Mesenchymal stem cell (in vitro differentiated cells and primary cell): Measurements from ENCODE around the gene S100A16.

Experiments
- DNase-seq: peaks from one replicate; pipeline ENCODE4 v3.0.0-alpha.2; 2013
- H2AFZ ChIP-seq: one replicate; pipeline ENCODE4 v1.6.1; 2013; ENCODE audit warnings: low read depth, mild to moderate bottlenecking, control low read depth, inconsistent platforms, low read length, moderate library complexity
- H2AK5ac ChIP-seq: 2 replicates; pipeline ENCODE4 v1.6.1; 2013; ENCODE audit warnings: low read length, moderate library complexity, mild to moderate bottlenecking, inconsistent platforms; ENCODE audit not compliant: severe bottlenecking
- H2BK120ac ChIP-seq: one replicate; pipeline ENCODE4 v1.6.1; 2013; ENCODE audit warnings: low read depth, mild to moderate bottlenecking, inconsistent platforms, low read length, moderate library complexity
- H2BK12ac ChIP-seq, 2 experiments: one replicate each; pipeline ENCODE4 v1.6.1; 2013; ENCODE audit warnings: inconsistent platforms in 2 of 2, low read length in 2 of 2, mild to moderate bottlenecking in 2 of 2, moderate library complexity in 2 of 2, control low read depth in 1 of 2
- H2BK15ac ChIP-seq: one replicate; pipeline ENCODE4 v1.6.1; 2013; ENCODE audit warnings: mild to moderate bottlenecking, low read depth, inconsistent platforms; ENCODE audit not compliant: poor library complexity, severe bottlenecking
- H2BK5ac ChIP-seq: 2 replicates; pipeline ENCODE4 v1.6.1; 2013; ENCODE audit warnings: low read depth, mild to moderate bottlenecking, low read length, control low read depth, inconsistent platforms; ENCODE audit not compliant: poor library complexity, severe bottlenecking
- H3K14ac ChIP-seq, 2 experiments: one replicate each; pipeline ENCODE4 v1.6.1; 2013; ENCODE audit warnings: inconsistent platforms in 2 of 2, low read length in 2 of 2, control low read depth in 1 of 2, mild to moderate bottlenecking in 1 of 2, moderate library complexity in 1 of 2
- H3K18ac ChIP-seq, 2 experiments: one replicate each; pipeline ENCODE4 v1.6.1; 2013; ENCODE audit warnings: inconsistent platforms in 2 of 2, low read length in 2 of 2, control low read depth in 1 of 2, low read depth in 1 of 2, mild to moderate bottlenecking in 1 of 2
- H3K23ac ChIP-seq, 2 experiments: one replicate each; pipeline ENCODE4 v1.6.1; 2013; ENCODE audit warnings: inconsistent platforms in 2 of 2, low read length in 2 of 2, mild to moderate bottlenecking in 2 of 2, moderate library complexity in 2 of 2, control low read depth in 1 of 2
- H3K27ac ChIP-seq: 2 replicates; pipeline ENCODE4 v1.5.1; 2013; ENCODE audit warnings: mild to moderate bottlenecking, moderate library complexity, low read length, control low read depth, inconsistent platforms; ENCODE audit not compliant: poor library complexity, severe bottlenecking
- H3K27me3 ChIP-seq, 2 experiments: 2 replicates each; pipeline versions ENCODE4 v1.6.1 to v1.7.0; 2013; ENCODE audit warnings: low read length in 2 of 2, mild to moderate bottlenecking in 2 of 2, moderate library complexity in 2 of 2, control low read depth in 1 of 2, inconsistent platforms in 1 of 2; ENCODE audit not compliant: control insufficient read depth in 1 of 2, insufficient read depth in 1 of 2
- H3K36me3 ChIP-seq, 2 experiments: 2 replicates each; pipeline versions ENCODE4 v1.6.1 to v1.7.0; 2013; ENCODE audit warnings: low read length in 2 of 2, control low read depth in 1 of 2, inconsistent platforms in 1 of 2, low read depth in 1 of 2, mild to moderate bottlenecking in 1 of 2; ENCODE audit not compliant: insufficient read depth in 2 of 2, control insufficient read depth in 1 of 2
- H3K4ac ChIP-seq, 2 experiments: one replicate each; pipeline ENCODE4 v1.6.1; 2013; ENCODE audit warnings: inconsistent platforms in 2 of 2, low read length in 2 of 2, mild to moderate bottlenecking in 2 of 2, moderate library complexity in 2 of 2, control low read depth in 1 of 2, low read depth in 1 of 2
- H3K4me1 ChIP-seq: 2 replicates; pipeline ENCODE4 v1.6.1; 2013; ENCODE audit warnings: low read depth, low read length, control low read depth; ENCODE audit not compliant: control insufficient read depth, insufficient read depth
- H3K4me2 ChIP-seq: 2 replicates; pipeline ENCODE4 v1.6.1; 2013; ENCODE audit warnings: low read length, mild to moderate bottlenecking, inconsistent platforms; ENCODE audit not compliant: poor library complexity, severe bottlenecking
- H3K4me3 ChIP-seq, 2 experiments: 2 replicates each; pipeline versions ENCODE4 v1.5.1 to v1.7.0; 2013; ENCODE audit warnings: low read length in 2 of 2, mild to moderate bottlenecking in 2 of 2, control low read depth in 1 of 2, low read depth in 1 of 2; ENCODE audit not compliant: insufficient read depth in 1 of 2
- H3K79me1 ChIP-seq: replicated peaks from 2 replicates; pipeline ENCODE4 v1.6.1; 2013; ENCODE audit warnings: mild to moderate bottlenecking, control low read depth, low read length, inconsistent platforms; ENCODE audit not compliant: poor library complexity, severe bottlenecking
- H3K9ac ChIP-seq: 2 replicates; pipeline ENCODE4 v1.7.0; 2013; ENCODE audit warnings: mild to moderate bottlenecking, low read length, moderate library complexity
- H3K9me3 ChIP-seq: 2 replicates; pipeline ENCODE4 v1.7.0; 2013; ENCODE audit warnings: mild to moderate bottlenecking, low read length; ENCODE audit not compliant: control insufficient read depth
- H4K8ac ChIP-seq: one replicate; pipeline ENCODE4 v1.6.1; 2013; ENCODE audit warnings: inconsistent platforms, mild to moderate bottlenecking, low read length, moderate library complexity
- H4K91ac ChIP-seq: one replicate; pipeline ENCODE4 v1.6.1; 2013; ENCODE audit warnings: mild to moderate bottlenecking, low read length, inconsistent platforms
- WGBS: methylation state at CpG from one replicate; pipeline ENCODE4 v1.1.7; 2013; ENCODE audit warnings: mixed read lengths; 5-methylcytosine and 5-hydroxymethylcytosine counted together

The S100A16 gene

GRCh38 chr1:153566414-153567371 lies 46.2 kb downstream of the S100A16 start:
- 24% methylated on average over 16 of the region's 16 CpGs for whole genome bisulfite sequencing
- H3K36me3 ChIP-seq: no peaks in the 10 kb centered on the region
- H3K79me1 ChIP-seq: peaks cover 11% of the 10 kb centered on the region
- peak overlapping the region; percentile 99 for H2BK120ac ChIP-seq
- H3K14ac ChIP-seq: peak overlapping the region in 1 of 2 experiments; percentile 89
- peak overlapping the region; percentile 90 for H4K8ac ChIP-seq
- H2BK12ac ChIP-seq: peak overlapping the region; percentile 94 to 100
- H3K4me2 ChIP-seq: no peak overlapping the region
- peak; percentile 98 for DNase-seq
- H3K4me1 ChIP-seq: peaks cover 45% of the 10 kb centered on the region
- H4K91ac ChIP-seq: peak overlapping the region; percentile 98
- H3K27ac ChIP-seq: peak overlapping the region; percentile 98
- H3K27me3 ChIP-seq: no peaks in the 10 kb centered on the region
- no peak overlapping the region for H2AFZ ChIP-seq
- peak overlapping the region; percentile 99 for H2BK5ac ChIP-seq
- H2BK15ac ChIP-seq: peak overlapping the region; percentile 45
- H3K9me3 ChIP-seq: no peaks in the 10 kb centered on the region
- H3K23ac ChIP-seq: peak overlapping the region in 1 of 2 experiments; percentile 46
- peak overlapping the region; percentile 99 for H2AK5ac ChIP-seq
- peak overlapping the region; percentile 89 for H3K9ac ChIP-seq
- peak overlapping the region; percentile 96 to 100 for H3K4ac ChIP-seq
- H3K18ac ChIP-seq: peak overlapping the region; percentile 91 to 99
- peak overlapping the region in 1 of 2 experiments; percentile 58 for H3K4me3 ChIP-seq

- Histone ChIP-seq H3K9me3 (no peaks in the 10 kb centered on the region), H2BK12ac (peak within 1 kb of the TSS; percentile 100), H3K79me1 (peaks cover 11% of the 10 kb centered on the region), H3K27me3 (no peaks in the 10 kb centered on the region), H3K18ac (peak within 1 kb of the TSS; percentile 91 to 99), H3K4me2 (no peak within 1 kb of the TSS), H2BK120ac (peak within 1 kb of the TSS; percentile 99), H3K36me3 (peaks cover 0 to 3% of the 10 kb centered on the region in 2 experiments), H2BK5ac (peak within 1 kb of the TSS; percentile 99), H3K27ac (peak within 1 kb of the TSS; percentile 98), H3K4me1 (peaks cover 48% of the 10 kb centered on the region), H3K14ac (peak within 1 kb of the TSS in 1 of 2 experiments; percentile 89), H2BK15ac (peak within 1 kb of the TSS; percentile 92), H4K8ac (peak within 1 kb of the TSS; percentile 100), H2AK5ac (peak within 1 kb of the TSS; percentile 99), H3K23ac (peak within 1 kb of the TSS in 1 of 2 experiments; percentile 46), H4K91ac (peak within 1 kb of the TSS; percentile 100), H3K4ac (peak within 1 kb of the TSS; percentile 96 to 100), H2AFZ (no peak within 1 kb of the TSS), H3K9ac (peak within 1 kb of the TSS; percentile 89), H3K4me3 (peak within 1 kb of the TSS in 1 of 2 experiments; percentile 58)
- peak; percentile 97 for DNase-seq
- 10% methylated on average over 8 of the region's 8 CpGs for WGBS
These were observed 47.2 kb downstream of the S100A16 start, which contains the start of gene S100A2 for GRCh38 chr1:153565529-153566374. S100A2 (minus strand) TSS chr1:153565844; CDS start chr1:153563877, 1,967 bp downstream.

DNA sequence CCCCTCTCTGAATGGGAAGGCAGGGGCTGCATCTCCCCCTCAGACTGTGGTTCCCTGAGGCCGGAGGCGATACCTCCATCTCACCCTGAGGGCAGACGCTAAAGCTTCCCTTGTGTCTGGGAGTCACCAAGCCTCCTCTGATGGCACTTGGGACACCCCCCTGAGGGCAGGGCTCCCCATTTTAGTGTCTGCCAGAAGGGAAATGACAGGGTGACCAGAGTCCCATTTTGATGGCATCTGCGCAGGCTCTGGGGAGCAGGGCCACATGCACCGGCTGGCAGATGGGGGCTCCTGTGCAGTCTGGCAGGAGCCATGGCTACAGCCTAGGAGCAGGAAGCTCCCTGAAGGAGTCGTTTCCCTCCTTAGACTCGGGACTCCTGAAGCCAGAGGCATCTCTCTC lies 48.9 kb downstream of the S100A16 start:
- peak overlapping the region; percentile 40 for H2AK5ac ChIP-seq
- peak overlapping the region in 1 of 2 experiments; percentile 73 for H3K14ac ChIP-seq
- H3K27ac ChIP-seq: peak overlapping the region; percentile 85
- H3K27me3 ChIP-seq: no peaks in the 10 kb centered on the region
- peak overlapping the region; percentile 20 to 75 for H2BK12ac ChIP-seq
- peaks cover 11% of the 10 kb centered on the region for H3K79me1 ChIP-seq
- H4K91ac ChIP-seq: peak overlapping the region; percentile 88
- H4K8ac ChIP-seq: peak overlapping the region; percentile 29
- H3K23ac ChIP-seq: no peak overlapping the region
- H3K18ac ChIP-seq: peak overlapping the region; percentile 57 to 71
- peak overlapping the region; percentile 22 for H3K9ac ChIP-seq
- peak overlapping the region; percentile 23 for H2BK120ac ChIP-seq
- peak overlapping the region; percentile 66 to 74 for H3K4ac ChIP-seq
- 88% methylated on average over 7 of the region's 7 CpGs for WGBS
- DNase-seq: no peak
- no peak overlapping the region for H3K4me2 ChIP-seq
- no peak overlapping the region for H3K4me3 ChIP-seq
- H2BK5ac ChIP-seq: no peak overlapping the region
- no peaks in the 10 kb centered on the region for H3K9me3 ChIP-seq
- no peak overlapping the region for H2AFZ ChIP-seq
- peak overlapping the region; percentile 89 for H2BK15ac ChIP-seq
- H3K4me1 ChIP-seq: peaks cover 47% of the 10 kb centered on the region
- peaks cover 0 to 3% of the 10 kb centered on the region in 2 experiments for H3K36me3 ChIP-seq
